Measurements from ENCODE around the gene CEP19.
"Not testable (repeated sequence)": the region's sequence is repeated elsewhere in the genome, so short reads cannot be mapped to it uniquely, and the experiment has no call there.

Gene CEP19, protein sequence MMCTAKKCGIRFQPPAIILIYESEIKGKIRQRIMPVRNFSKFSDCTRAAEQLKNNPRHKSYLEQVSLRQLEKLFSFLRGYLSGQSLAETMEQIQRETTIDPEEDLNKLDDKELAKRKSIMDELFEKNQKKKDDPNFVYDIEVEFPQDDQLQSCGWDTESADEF

DNA sequence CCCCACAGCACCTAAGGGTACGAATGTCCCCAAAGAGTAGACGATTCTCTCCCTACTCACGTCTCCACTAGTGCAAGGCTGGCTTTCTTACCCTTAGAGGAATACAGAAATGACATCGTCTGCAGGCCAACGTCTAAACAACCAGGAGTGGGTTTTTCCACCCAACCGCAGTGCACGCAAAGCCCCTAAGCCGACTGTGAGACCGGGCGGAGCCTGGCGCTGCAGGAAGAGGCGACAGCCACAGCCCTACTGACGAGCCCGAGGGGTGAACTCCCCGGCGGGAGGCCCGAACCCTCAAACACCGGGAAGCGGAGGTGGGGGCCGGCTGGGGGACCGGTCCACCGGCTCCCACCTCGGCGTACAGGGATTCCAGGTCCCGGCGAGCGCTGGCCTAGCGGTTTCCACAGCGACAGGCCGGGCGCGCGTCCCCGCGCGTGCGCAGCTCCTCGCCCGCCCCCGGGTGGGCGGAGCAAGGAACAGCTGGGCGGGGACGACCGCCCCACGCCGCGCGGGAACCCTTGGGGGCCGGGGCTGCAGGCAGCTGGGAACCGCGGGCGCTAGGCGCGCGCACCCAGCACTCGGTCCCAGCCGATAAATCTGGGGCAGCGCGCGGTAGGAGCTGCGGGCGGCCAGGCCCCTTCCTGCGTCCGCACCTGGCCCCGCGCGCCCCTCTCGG lies at the start of gene CEP19, which contains the start of gene PIGX:
CEP19 (minus strand) TSS at position 413 of the 676 bp plus-strand sequence. CDS start 3,593 bp downstream, outside the sequence.
PIGX (plus strand) TSS at position 540 of the 676 bp plus-strand sequence.
- DNase-seq = peak; percentile 91

DNA sequence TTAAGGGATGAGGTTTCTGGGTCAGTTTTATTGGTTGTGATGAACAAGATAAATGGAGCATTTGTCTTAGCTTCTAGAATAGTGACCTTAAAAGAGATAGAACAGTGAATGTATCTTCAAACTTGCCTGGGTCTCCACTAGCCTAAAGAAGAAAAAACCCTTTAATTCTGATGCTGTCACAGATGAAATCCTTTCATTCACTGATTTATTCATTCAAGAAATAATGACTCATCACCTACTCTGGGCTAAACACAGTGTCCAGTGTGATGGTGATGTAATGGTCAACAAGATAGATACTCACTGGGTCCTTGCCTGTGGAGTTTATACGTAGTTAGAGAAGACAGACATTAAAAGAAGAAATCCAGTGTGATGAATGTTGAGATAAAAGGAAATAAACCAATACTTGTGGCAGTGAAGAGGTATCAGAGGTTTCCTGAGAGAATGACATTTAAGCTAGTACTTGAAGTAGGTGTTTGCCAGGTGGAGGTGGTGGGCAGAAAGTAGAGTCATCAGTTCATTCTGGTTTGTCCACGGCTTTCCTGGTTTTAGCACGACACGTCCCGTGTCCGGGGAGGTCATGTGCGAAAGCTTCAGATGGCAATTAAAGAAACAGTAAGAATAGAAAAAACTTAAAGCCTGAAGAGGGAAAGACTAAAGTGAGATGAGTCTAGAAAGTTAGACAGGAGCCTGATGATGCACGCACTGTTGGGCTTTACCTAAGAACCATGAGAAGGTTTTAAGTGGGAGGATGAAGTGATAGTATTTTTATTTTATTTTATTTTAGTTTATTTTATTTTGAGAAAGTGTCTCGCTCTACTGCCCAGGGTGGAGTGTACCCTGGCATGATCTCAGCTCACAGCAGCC lies 46.1 kb upstream of the CEP19 start:
- DNase-seq = no peak

DNA sequence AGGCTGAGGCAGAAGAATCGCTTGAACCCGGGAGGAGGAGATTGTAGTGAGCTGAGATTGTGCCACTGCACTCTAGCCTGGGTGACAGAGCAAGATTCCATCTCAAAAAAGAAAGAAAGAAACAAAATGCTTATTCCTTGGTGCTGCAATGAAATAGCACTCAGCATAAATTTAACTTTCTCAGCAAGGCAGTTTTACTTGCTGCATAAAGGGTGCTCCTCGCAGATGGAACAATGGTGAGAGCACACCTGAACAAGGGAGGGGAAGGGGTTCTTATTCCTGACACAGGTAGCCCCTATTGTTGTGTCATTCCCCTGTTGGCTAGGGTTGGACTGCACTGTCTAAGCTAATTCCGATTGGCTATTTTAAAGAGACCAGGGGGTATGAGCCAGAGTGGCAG lies 44.7 kb upstream of the CEP19 start:
- no peak for DNase-seq

DNA sequence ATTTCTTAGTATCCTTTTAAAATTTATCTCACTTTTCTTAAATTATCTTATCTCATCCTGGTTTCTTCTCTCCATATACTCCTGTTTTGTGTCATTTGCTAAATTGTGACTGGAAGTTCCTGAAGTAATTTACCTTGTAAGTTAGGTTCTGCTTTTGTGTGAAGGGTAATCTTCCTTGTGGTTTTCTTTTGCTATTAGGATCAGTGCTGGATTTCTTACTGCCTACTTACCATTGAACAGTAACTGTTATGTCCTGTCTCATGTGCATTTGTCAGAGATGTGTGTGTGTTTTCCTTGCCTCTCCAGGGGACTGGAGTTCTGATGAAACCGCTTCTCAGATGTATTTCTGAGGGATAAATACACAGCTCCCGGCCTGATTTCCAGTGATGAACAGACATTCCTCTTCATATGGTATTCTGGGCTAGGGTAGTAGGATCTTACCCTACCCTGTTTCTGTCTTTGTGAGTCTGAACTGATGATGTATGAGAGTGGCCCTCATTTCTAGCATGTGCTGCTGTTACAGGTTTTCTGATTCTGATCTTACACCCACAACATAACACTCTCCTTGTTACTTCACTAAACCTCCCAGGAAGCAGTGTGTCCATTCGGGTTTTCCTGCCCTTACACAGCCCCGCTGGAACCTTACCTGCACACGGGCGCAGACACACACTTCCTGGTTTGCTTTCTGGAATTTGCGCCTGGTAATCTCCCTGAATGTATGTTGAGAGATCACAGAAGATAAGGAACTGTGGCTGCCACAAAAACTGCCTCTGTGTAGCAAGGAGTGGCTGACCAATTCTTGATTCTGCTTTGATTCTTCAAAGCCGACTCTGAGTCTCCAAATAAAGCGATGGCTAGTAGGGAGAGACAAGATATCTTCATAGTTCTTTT lies 42.3 kb upstream of the CEP19 start:
- DNase-seq = no peak

DNA sequence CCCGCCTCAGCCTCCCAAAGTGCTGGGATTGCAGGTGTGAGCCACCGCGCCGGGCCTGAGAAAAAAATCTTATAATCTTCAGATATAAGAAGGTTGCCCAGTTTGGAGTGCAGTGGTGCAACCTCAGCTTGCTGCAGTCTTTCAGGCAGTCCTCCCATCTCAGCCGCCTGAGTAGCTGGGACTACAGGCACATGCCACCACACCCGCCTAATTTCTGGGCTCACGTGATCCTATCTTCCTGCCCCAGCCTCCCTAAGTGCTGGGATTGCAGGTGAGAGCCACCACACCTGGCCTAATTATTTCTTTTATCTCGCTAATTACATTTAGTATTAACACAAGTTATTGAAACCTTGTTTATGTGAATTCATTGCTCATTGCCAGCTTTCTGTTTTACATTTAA lies 41.2 kb upstream of the CEP19 start:
- DNase-seq = no peak

DNA sequence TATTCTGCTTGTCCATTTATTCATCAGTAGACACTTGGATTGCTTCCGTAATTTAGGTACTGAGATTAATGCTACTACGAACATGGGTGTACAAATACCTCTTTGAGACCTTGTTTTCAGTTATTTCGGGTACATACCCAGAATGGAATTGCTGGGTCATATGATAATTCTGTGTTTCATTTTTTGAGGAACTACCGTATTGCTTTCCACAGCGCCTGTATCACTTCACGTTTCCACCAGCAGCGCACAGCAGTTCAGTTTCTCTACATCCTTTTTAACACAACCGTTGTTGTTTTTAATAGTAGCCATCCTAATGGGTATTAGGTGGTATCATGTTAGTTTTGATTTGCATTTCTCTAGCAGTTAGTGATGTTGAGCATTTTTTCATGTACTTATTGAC lies 37.1 kb upstream of the CEP19 start:
- no peak for DNase-seq

DNA sequence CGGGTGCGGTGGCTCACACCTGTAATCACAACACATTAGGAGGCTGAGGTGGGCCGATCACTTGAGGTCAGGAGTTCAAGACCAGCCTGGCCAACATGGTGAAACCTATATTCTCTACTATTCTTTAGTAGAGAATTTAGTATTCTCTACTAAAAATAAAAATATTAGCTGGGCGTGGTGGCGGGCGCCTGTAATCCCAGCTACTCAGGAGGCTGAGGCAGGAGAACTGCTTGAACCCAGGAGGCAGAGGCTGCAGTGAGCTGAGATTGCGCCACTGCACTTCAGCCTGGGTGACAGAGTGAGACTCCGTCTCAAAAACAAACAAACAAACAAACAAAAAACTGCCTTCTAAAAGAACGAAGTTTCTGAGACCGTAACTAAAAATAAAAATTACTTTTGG lies 31.5 kb upstream of the CEP19 start:
- not testable (repeated sequence) for DNase-seq

DNA sequence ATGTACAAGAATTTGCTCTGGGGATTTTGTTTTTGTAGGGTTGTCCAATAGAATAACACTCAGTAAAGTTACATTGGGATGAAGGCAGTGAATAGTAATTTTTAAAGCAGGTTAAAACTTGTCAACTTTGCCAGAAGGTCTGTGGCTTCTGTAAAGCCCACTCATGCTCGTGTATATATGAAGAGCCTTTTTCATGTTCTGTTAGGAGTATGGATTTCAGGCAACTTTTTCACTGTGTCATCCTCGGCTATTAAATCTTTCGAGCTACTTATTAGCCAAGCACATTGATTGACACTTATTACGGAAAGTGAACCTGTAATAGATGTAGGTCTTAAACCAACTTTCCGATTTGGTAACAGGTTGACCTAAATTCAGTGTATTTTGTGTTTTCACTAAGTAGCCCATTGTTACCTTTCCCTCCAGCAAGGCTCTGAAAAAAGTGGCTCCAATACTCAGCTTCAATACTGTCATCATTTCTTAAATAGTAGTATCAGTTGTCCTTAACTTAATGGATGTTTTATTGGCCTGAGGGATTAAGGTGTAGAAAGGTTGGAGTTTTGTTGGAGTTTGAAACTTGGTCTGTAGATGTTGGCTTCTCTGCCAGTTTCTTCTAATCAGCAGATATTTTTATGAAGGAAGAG lies 29.3 kb upstream of the CEP19 start:
- no peak for DNase-seq

DNA sequence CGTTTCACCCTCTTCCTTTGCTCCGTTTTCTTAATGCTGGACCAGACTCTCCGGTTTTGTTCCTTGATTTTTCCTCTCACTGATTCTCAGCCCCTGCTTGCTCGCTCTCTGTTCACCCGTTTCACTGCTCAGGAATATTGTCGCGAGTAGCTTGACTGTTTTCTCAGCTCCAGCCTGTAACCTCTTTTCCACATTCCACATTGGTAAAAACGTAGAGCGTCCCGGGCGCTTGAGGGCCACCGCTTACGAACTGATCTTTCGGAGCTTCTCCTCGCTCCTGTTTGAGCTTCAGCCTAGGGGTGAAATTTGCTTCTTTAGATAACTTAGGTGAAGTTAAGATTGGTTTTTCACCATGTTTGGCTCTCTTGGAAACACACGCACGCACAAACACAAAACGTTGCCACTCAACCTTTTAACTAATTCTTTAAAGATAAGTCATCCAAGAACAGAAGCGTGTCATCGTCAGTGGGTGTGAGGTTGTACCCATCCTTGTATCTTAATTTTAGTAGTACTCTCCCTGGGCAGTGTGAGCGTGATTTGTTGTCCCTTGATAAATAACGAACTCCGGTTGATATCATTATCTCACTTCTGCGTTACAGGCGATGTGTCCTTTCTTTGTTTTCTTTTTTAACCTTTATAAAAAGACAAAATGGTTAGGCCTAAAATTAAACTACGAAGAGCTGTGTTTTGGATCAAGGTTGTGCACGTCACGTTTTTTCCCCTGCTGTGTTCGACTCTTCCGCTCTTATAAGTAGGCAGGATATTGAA lies 28.6 kb upstream of the CEP19 start:
- peak; percentile 56 for DNase-seq

DNA sequence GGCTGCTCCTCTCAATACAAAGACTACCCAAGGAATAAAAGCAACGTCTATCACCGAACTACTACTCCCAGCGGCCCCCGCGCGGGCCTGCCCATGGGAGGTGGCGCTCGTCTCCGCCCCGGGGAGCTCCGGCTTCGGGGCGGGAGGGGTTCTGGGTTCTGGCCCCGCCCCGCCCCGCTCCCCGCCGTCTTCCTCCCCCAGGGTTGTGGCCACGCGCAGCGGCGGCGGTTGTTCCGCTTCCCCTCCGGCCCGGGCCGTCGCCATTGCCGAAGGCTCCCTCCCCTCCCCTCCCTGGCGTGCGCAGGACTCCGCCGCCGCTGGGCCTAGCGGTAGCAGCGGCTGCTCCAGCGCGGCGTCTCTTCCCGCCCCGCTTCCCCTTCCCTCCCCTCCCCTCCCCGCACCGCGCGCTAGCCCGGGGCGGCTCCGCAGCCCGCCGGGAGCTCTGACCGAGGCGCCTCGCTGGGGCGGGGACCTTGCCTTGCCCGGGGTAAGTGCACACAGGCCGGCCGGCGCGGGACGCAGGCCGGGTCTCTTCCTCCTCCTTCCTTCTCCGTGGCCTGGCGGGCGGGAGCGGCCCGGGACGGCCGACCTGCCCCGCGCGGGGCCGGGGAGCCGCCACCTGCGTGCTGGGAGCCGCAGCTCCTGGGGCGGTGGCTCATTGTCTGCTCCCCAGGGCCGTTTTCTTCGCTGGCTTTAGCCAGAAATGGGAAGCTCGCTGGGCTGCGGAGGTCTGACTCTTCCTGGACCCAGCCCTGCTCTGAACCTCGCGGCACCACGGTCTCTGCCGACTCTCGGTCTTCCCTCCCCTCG lies 27.8 kb upstream of the CEP19 start, which contains the start of gene PAK2:
PAK2 (plus strand) TSS at position 187 of the 810 bp plus-strand sequence. CDS start 42,790 bp downstream, outside the sequence.
- peak; percentile 91 for DNase-seq

DNA sequence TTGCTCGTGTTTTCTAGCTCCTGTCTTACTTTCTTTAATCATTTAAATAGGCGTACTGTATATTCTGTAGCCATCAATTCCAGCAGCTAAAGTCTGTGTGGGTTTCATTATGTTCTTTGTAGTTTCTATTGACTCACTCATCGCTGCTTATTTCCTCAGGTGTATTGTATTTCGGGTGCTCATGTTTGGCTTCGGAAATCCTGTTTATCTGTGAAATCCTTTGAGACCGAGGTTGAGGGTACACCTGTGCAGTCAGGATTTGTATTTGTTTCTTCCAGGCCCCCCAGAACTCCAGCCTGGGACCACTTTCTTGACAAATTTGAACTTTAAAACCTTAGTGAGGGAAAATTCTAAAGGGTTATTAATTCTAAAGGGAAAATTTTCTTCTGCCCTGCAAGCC lies 25.6 kb upstream of the CEP19 start:
- DNase-seq = no peak

DNA sequence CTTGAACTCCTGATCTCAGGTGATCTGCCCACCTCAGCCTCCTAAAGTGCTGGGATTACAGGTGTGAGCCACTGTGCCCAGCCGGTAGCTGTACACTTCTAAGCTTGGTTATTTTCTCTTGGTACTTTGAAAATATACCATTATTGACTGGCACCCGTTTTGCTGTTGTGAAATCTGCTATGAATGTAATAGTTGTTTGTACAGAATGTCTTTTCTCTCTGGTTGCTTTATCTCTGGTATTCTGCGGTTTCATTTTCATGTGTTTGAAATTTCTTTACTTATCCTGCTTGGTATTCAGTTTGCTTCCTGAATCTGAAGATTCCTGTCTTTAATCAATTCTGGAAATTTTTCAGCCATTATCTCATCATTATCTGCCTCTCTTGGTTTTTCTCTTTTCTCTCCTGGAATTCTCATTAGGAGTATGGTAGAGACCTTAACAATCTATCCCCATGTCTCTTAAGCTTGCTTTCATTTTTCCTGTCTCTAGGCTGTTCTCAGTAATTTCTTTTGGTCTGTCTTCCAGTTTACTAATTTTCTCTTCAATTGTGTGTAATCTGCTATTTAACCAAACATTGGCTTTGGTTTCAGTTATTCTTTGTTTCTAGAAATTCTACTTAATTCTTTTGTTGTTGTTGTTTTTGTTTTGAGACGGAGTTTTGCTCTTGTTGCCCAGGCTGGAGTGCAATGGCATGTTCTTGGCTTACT lies 24.8 kb upstream of the CEP19 start:
- no peak for DNase-seq

DNA sequence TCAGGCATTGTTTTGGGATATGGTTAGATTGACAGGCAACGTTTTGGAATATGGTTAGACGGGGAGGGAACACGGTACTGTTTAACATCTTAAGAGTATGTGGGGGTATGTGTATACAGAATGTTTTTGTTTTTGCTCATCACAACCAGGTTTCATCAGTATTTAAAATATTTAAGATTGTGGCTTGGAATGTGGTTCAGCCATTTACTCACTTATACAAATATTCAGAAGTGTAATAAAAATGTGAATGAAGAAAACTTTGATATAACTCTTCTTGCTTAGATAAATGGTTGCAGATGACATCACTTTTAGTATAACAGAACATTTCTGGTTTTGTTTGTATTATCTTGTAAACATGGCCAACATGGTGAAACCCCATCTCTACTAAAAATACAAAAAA lies 23.7 kb upstream of the CEP19 start:
- DNase-seq = no peak

DNA sequence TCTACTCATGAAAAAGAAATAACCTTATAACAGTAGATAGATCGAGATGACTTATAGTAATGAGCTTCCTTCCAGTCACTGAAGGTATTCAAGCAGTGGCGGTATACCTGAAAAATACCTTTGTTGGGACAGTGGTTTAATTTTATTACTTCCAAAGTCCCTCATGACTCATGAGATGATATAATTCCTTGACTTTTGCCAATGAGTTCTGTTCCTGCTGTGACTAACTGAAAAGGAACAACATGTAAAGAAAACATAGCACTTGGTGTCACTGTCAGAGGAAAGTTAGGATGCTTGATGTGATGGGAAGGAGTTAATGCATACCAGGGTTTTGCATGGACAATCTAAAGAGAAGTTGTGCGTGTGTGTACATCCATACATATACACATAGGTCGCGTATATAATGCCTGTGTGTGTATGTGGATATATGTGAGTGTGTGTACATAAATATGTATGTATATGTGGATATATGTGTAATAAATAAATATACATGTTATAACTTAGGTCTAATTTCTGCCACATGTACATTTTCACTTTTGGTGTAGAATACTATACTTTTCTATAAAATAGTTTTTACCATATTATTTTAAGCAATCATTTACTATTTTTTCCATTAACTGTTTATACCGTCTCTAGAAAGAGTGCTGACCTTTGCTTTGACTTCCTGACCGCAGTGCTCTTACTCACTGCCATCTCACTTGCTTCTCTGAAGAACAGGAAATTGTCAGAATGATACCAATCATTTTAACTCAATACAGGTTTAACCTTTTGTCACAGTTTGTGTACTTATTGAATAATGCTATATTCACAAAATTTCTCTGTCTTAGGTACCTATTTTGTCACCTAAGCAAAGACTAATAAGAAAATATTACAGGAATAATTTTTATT lies 15.0 kb upstream of the CEP19 start:
- DNase-seq = no peak

DNA sequence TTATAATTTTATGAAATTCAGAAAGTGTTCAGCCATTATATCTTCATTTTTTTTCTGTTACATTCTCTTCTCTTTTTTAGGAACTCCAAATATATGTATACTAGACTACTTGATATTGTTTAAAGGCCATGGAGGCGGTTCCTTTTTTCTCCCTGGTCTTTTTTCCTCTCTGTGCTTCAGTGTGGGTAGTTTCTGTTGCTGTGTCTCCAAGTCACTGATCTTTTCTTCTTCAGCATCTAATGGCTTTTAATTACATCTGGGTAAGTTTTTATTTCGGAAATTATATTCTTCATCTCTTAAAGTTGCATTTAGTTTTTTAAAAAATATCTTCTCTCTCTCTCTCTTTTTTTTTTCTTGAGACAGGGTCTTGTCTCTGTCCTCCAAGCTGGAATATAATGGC lies 9.0 kb upstream of the CEP19 start:
- no peak for DNase-seq

DNA sequence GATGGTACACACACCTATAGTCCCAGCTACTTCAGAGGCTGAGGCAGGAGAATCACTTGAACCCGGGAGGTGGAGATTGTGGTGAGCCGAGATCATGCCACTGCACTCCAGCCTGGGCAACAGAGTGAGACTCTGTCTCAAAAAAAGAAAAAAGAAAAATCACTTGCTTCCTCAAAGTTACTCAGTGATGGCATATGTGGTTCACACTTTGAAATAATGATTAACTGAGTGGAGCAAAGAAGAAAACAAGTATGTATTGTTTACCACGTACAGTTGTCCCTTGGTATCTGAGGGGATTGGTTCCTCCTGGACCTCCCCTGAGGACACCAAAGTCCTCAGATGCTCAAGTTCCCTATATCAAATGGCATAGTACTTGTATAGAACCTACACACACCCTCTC lies 5.1 kb upstream of the CEP19 start:
- not testable (repeated sequence) for DNase-seq

DNA sequence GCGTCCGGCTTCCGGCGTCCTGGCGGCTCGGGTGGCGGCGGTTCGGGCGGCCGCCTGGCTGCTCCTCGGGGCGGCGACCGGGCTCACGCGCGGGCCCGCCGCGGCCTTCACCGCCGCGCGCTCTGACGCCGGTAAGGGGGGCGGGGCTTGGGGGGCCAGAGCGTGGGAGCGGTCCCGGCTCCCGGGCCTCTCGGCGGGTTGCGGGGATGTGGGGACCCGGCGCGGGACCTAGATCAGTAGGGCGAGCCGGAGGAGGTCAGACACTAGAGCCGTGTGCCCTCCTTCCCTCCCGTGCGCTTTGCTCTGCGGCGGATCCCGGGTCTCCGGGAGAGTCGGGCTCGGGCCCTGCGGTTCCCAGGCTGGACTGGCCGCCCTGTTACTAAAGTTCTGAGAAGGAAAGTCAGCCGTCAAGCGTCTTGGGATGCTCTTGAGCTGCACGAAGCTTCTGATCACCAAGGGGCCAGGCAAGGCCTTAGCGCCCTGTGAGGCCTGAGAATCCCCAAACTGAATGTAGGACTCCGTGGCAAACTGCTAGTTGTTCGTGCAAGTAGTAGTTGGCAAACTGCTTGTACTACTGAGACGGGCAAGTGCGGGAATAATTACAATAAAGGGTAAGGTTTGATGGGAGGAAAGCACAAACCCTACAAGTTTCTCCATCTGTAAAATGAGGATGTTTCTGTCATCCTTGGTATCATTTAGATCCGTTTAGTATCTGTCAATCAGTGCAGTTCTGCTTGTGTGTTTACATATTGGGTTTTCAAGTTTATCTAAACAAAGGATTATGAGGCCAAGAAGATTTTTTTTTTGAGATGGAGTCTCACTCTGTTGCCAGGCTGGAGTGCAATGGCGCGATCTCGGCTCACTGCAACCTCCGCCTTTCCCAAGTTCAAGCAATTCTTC lies 714 bp upstream of the CEP19 start:
- DNase-seq = peak; percentile 80

DNA sequence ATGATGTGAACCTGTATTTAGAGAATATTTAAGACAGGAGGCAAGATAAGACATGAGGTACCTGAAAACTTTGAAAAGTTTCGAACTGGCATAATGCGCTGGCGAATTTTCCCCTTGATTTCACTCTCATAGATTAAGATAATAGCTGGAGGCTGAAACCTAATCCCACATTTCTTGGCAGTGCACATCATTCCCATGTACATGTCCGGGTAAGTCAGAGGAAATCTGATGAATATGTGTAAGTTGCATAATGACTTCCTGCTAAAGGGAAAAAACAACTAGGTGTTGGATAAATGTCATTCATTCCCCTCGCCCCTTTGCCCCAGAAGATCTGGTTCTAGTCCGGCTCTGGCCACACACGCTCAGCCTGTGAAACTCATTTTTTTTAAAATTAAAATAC lies 3.6 kb downstream of the CEP19 start:
- no peak for DNase-seq

All from stimulated activated CD8-positive, alpha-beta memory T cell treated with anti-CD3 and anti-CD28 coated beads, Interleukin-4, amount 100 ng/mL, for 48 hours (primary cell).